Astrocyte of the spinal cord (primary cell): Measurements from ENCODE around the gene TEX12.

Experiments used
- DNase-seq: peaks from one replicate; pipeline ENCODE4 v3.0.0; 2011; ENCODE audit warnings: low read depth, low spot score
- H3K4me3 ChIP-seq: 2 replicates; pipeline ENCODE4 v1.5.1; 2011; ENCODE audit warnings: low read depth, mild to moderate bottlenecking, low read length, moderate library complexity
- in situ Hi-C: cut with HindIII; loops from 2 replicates; pipeline ENCODE4 v1.10.0; 2017; ENCODE audit warnings: low sequenced_read_pairs
- TF ChIP-seq, protein P1 (sequence below): IDR thresholded peaks from 2 replicates; pipeline ENCODE4 v1.5.1; 2012; ENCODE audit warnings: low read depth, mild to moderate bottlenecking, low read length, inconsistent platforms

The TEX12 gene

GRCh38 chr11:112163875-112164685, 3.1 kb upstream of the TEX12 start, which contains the start of gene IL18:
TSS of gene IL18 (minus strand) at chr11:112164094. CDS start at chr11:112155053, 9,041 bp downstream.
- DNase-seq = peak; percentile 29
- in situ Hi-C loops = no loop called here
- H3K4me3 ChIP-seq = peak within 1 kb of the TSS; percentile 14
- TF ChIP-seq, protein P1, sequence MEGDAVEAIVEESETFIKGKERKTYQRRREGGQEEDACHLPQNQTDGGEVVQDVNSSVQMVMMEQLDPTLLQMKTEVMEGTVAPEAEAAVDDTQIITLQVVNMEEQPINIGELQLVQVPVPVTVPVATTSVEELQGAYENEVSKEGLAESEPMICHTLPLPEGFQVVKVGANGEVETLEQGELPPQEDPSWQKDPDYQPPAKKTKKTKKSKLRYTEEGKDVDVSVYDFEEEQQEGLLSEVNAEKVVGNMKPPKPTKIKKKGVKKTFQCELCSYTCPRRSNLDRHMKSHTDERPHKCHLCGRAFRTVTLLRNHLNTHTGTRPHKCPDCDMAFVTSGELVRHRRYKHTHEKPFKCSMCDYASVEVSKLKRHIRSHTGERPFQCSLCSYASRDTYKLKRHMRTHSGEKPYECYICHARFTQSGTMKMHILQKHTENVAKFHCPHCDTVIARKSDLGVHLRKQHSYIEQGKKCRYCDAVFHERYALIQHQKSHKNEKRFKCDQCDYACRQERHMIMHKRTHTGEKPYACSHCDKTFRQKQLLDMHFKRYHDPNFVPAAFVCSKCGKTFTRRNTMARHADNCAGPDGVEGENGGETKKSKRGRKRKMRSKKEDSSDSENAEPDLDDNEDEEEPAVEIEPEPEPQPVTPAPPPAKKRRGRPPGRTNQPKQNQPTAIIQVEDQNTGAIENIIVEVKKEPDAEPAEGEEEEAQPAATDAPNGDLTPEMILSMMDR = no peak

- TF ChIP-seq, protein P1 = no peak
- DNase-seq = no peak
- no peak overlapping the region for H3K4me3 ChIP-seq
- in situ Hi-C loops = no loop called here
Measured at GRCh38 chr11:112165049-112165448, 2.1 kb upstream of the TEX12 start.

- in situ Hi-C loops = no loop called here
- TF ChIP-seq, protein P1 = no peak
- no peak overlapping the region for H3K4me3 ChIP-seq
- no peak for DNase-seq
Measured at GRCh38 chr11:112166562-112166961, 610 bp upstream of the TEX12 start.

GRCh38 chr11:112172362-112172994, 5.3 kb downstream of the TEX12 start:
- H3K4me3 ChIP-seq = no peak overlapping the region
- DNase-seq = peak; percentile 35
- TF ChIP-seq, protein P1 = no peak
- in situ Hi-C loops = no loop called here

GRCh38 chr11:112173152-112173551, 6.0 kb downstream of the TEX12 start:
- no peak overlapping the region for H3K4me3 ChIP-seq
- no peak for DNase-seq
- in situ Hi-C loops = no loop called here
- TF ChIP-seq, protein P1 = no peak

GRCh38 chr11:112174789-112175598, 7.8 kb downstream of the TEX12 start, which contains the start of gene BCO2:
TSS of gene BCO2 (plus strand) at chr11:112175512. CDS start at chr11:112175602, 90 bp downstream.
- TF ChIP-seq, protein P1 = peak; percentile 87
- peak; percentile 76 for DNase-seq
- H3K4me3 ChIP-seq = peak within 1 kb of the TSS; percentile 43
- in situ Hi-C loops = no loop called here
